Lower leg skin (tissue), 4 donors: Measurements from ENCODE around the gene PCGF3. TPM values are rescaled to one million over a fixed set of nuclear protein-coding genes. Genes with fewer than 3 reads are reported as not detected.
A peak's percentile ranks its signal among the peaks of the same experiment; 100 is the strongest.

Experiments used
- DNase-seq, 2 donors: peaks; one replicate each; pipeline ENCODE4 v3.0.0-alpha.2; 2019; ENCODE audit warnings: low spot score in 2 of 2
- H3K4me3 ChIP-seq: fragments of 200-600 bp; sonication (generic); 2 replicates; pipeline ENCODE4 v1.5.1; 2017; ENCODE audit warnings: mild to moderate bottlenecking, low read depth; ENCODE audit not compliant: poor library complexity, severe bottlenecking
- CTCF ChIP-seq, 3 donors: fragments of 450-650 bp; IDR thresholded peaks; one replicate each; pipeline ENCODE4 v1.5.1; 2016; ENCODE audit warnings: antibody characterized with exemption in 3 of 3, mild to moderate bottlenecking in 3 of 3, moderate library complexity in 2 of 3
- POLR2A ChIP-seq, 2 donors: fragments of 450-650 bp; IDR thresholded peaks; one replicate each; pipeline ENCODE4 v1.6.1; 2016 to 2017; ENCODE audit warnings: antibody characterized with exemption in 2 of 2, mild to moderate bottlenecking in 1 of 2, moderate library complexity in 1 of 2
- WGBS, 2 donors: methylation state at CpG; one replicate each; pipeline ENCODE4 v1.1.5; 2018; 5-methylcytosine and 5-hydroxymethylcytosine counted together
- intact Hi-C: fragments of 100-400 bp; cut with DNase I; formaldehyde crosslinking; loops from one replicate; pipeline ENCODE4 v1.15.0; 2023; ENCODE audit warnings: low total_unique reads
- total RNA-seq, 4 donors: library from RNA; depleted of rRNA; stranded (reverse); fragments of >200 nt; gene quantifications; one replicate each; pipeline ENCODE4 v1.1.0, GENCODE V29; 2016

PCGF3 gene
- total RNA-seq, 4 donors from 2014 or later: 55.2 to 102 (median 72.3) TPM

- DNase-seq: no peak
- TF ChIP-seq CTCF (IDR thresholded peaks at IDR 0.05) (no peak), POLR2A (IDR thresholded peaks at IDR 0.05) (no peak)
- no peak overlapping the region for H3K4me3 ChIP-seq
- 87 to 88% methylated on average over 8 of the region's 8 CpGs for WGBS, 2 donors
- intact Hi-C loops: no loop called here
Measured at GRCh38 chr4:718460-718859, 12.8 kb downstream of the PCGF3 start.

GRCh38 chr4:720111-720860 lies 14.7 kb downstream of the PCGF3 start:
- H3K4me3 ChIP-seq: no peak overlapping the region
- TF ChIP-seq CTCF (IDR thresholded peaks at IDR 0.05) (no peak), POLR2A (IDR thresholded peaks at IDR 0.05) (no peak)
- intact Hi-C loops: no loop called here
- DNase-seq: no peak
- WGBS, 2 donors: 78 to 85% methylated on average over 59 of the region's 59 CpGs

- intact Hi-C loops: no loop called here
- no peak for TF ChIP-seq CTCF (IDR thresholded peaks at IDR 0.05)
- TF ChIP-seq POLR2A (IDR thresholded peaks at IDR 0.05): no peak
- no peak overlapping the region for H3K4me3 ChIP-seq
- 36 to 40% methylated on average over 31 of the region's 31 CpGs for WGBS, 2 donors
- DNase-seq: peak in 1 of 2 donors; percentile 46
Measured at GRCh38 chr4:721261-722168, 15.9 kb downstream of the PCGF3 start.

- intact Hi-C loops: no loop called here
- 88% methylated on average over 47 of the region's 47 CpGs for WGBS, 2 donors
- no peak for DNase-seq
- TF ChIP-seq CTCF (IDR thresholded peaks at IDR 0.05): no peak
- TF ChIP-seq POLR2A (IDR thresholded peaks at IDR 0.05): no peak
- no peak overlapping the region for H3K4me3 ChIP-seq
Measured at GRCh38 chr4:722169-722725, 16.6 kb downstream of the PCGF3 start.

GRCh38 chr4:722851-723360 lies 17.3 kb downstream of the PCGF3 start:
- no peak for DNase-seq
- intact Hi-C loops: no loop called here
- TF ChIP-seq CTCF (IDR thresholded peaks at IDR 0.05) (no peak), POLR2A (IDR thresholded peaks at IDR 0.05) (no peak)
- WGBS, 2 donors: 96 to 97% methylated on average over 61 of the region's 61 CpGs
- H3K4me3 ChIP-seq: no peak overlapping the region
